Common myeloid progenitor, CD34-positive (primary cell): ENCODE measurements around the gene APBA2.

Experiments used
- CTCF ChIA-PET: fragments of 350-600 bp; sonication (Branson Sonifier 250); formaldehyde crosslinking; loops from one replicate; lab custom pipeline; 2021; ENCODE audit warnings: antibody characterized with exemption; lab: Charles Lee
- POLR2A ChIA-PET: fragments of 350-600 bp; sonication (Branson Sonifier 250); formaldehyde crosslinking; loops from one replicate; lab custom pipeline; 2021; ENCODE audit warnings: antibody characterized with exemption; lab: Charles Lee
- DNase-seq, 3 donors: peaks; one replicate each; pipeline versions ENCODE4 v3.0.0 to v3.0.0-alpha.2; 2013
- H3K27ac ChIP-seq, 2 experiments: 1 replicate in 1 of 2; 2 replicates in 1 of 2; pipeline ENCODE4 v1.7.0; 2013; ENCODE audit warnings: inconsistent platforms in 2 of 2, low read length in 2 of 2, mild to moderate bottlenecking in 2 of 2, low read depth in 1 of 2, moderate library complexity in 1 of 2; ENCODE audit not compliant: severe bottlenecking in 2 of 2, insufficient read depth in 1 of 2, poor library complexity in 1 of 2
- H3K27me3 ChIP-seq, 5 experiments: replicated peaks in 2 of 5; 1 replicate in 3 of 5; 2 replicates in 2 of 5; pipeline versions ENCODE4 v1.6.1 to v1.7.0; 2013; ENCODE audit warnings: low read length in 4 of 5, mild to moderate bottlenecking in 2 of 5, moderate library complexity in 2 of 5, inconsistent platforms in 1 of 5; ENCODE audit not compliant: insufficient read depth in 5 of 5, control insufficient read depth in 4 of 5
- H3K36me3 ChIP-seq, 4 experiments: 1 replicate in 2 of 4; 2 replicates in 2 of 4; pipeline versions ENCODE4 v1.6.1 to v1.7.0; 2013; ENCODE audit warnings: low read length in 3 of 4, control low read depth in 1 of 4, mild to moderate bottlenecking in 1 of 4; ENCODE audit not compliant: control insufficient read depth in 4 of 4, insufficient read depth in 4 of 4
- H3K4me1 ChIP-seq, 4 experiments: 1 replicate in 3 of 4; 2 replicates in 1 of 4; pipeline versions ENCODE4 v1.6.1 to v1.7.1; 2013; ENCODE audit warnings: low read length in 3 of 4, mild to moderate bottlenecking in 3 of 4, control low read depth in 1 of 4, inconsistent platforms in 1 of 4, moderate library complexity in 1 of 4; ENCODE audit not compliant: control insufficient read depth in 4 of 4, insufficient read depth in 4 of 4; ENCODE audit errors: control extremely low read depth in 1 of 4
- H3K4me3 ChIP-seq, 7 experiments: 1 replicate in 4 of 7; 2 replicates in 3 of 7; pipeline versions ENCODE4 v1.5.1 to v1.7.0; 2013; ENCODE audit warnings: mild to moderate bottlenecking in 7 of 7, low read length in 6 of 7, moderate library complexity in 6 of 7, inconsistent platforms in 2 of 7, low read depth in 2 of 7, control low read depth in 1 of 7; ENCODE audit not compliant: insufficient read depth in 4 of 7, control insufficient read depth in 1 of 7; ENCODE audit errors: extremely low read depth in 1 of 7
- H3K9me3 ChIP-seq, 5 experiments: 1 replicate in 4 of 5; 2 replicates in 1 of 5; pipeline versions ENCODE4 v1.6.1 to v1.7.1; 2013; ENCODE audit warnings: low read length in 4 of 5, mild to moderate bottlenecking in 2 of 5, inconsistent platforms in 1 of 5, low read depth in 1 of 5, moderate library complexity in 1 of 5; ENCODE audit not compliant: control insufficient read depth in 4 of 5, insufficient read depth in 2 of 5; ENCODE audit errors: control extremely low read depth in 1 of 5
- WGBS: methylation state at CpG from one replicate; pipeline ENCODE4 v1.1.5; 2013; ENCODE audit not compliant: insufficient coverage; 5-methylcytosine and 5-hydroxymethylcytosine counted together

The APBA2 gene

GRCh38 chr15:29117778-29118177 is 232.0 kb downstream of the APBA2 start:
- peaks cover 0 to 7% (median 0%) of the 10 kb centered on the region in 5 experiments for H3K27me3 ChIP-seq
- 98% methylated on average over 19 of the region's 20 CpGs for WGBS
- H3K27ac ChIP-seq: no peak overlapping the region
- peaks cover 0 to 13% (median 11%) of the 10 kb centered on the region in 4 experiments for H3K4me1 ChIP-seq
- no peak overlapping the region for H3K4me3 ChIP-seq
- H3K9me3 ChIP-seq: no peaks in the 10 kb centered on the region
- ChIA-PET CTCF (interaction anchor here (2.9 kb wide), 1 partner anchor 15 kb away, joined by 15 read pairs; no protein-coding TSS in a partner anchor), POLR2A (no interaction called here)
- no peak for DNase-seq
- no peaks in the 10 kb centered on the region for H3K36me3 ChIP-seq

- H3K9me3 ChIP-seq: no peaks in the 10 kb centered on the region
- 70% methylated on average over 8 of the region's 8 CpGs for WGBS
- ChIA-PET CTCF (interaction anchor here (2.9 kb wide), 1 partner anchor 17 kb away, joined by 15 read pairs; no protein-coding TSS in a partner anchor), POLR2A (no interaction called here)
- H3K36me3 ChIP-seq: no peaks in the 10 kb centered on the region
- H3K4me3 ChIP-seq: no peak overlapping the region
- DNase-seq: no peak
- no peaks in the 10 kb centered on the region for H3K27me3 ChIP-seq
- H3K4me1 ChIP-seq: peaks cover 0 to 10% (median 7%) of the 10 kb centered on the region in 4 experiments
- no peak overlapping the region for H3K27ac ChIP-seq
These were observed 234.1 kb downstream of the APBA2 start for GRCh38 chr15:29119847-29120246.

- no peaks in the 10 kb centered on the region for H3K36me3 ChIP-seq
- H3K27ac ChIP-seq: no peak overlapping the region
- no peaks in the 10 kb centered on the region for H3K9me3 ChIP-seq
- no peak overlapping the region for H3K4me3 ChIP-seq
- H3K27me3 ChIP-seq: no peaks in the 10 kb centered on the region
- ChIA-PET CTCF (interaction anchor here (2.9 kb wide), 1 partner anchor 18 kb away, joined by 15 read pairs; no protein-coding TSS in a partner anchor), POLR2A (no interaction called here)
- DNase-seq: no peak
- 95% methylated on average over 18 of the region's 20 CpGs for WGBS
- peaks cover 0 to 2% (median 1%) of the 10 kb centered on the region in 4 experiments for H3K4me1 ChIP-seq
These were observed 235.0 kb downstream of the APBA2 start for GRCh38 chr15:29120593-29121368.

- WGBS: 83% methylated on average over 6 of the region's 7 CpGs
- Histone ChIP-seq H3K27ac (no peak overlapping the region), H3K27me3 (no peaks in the 10 kb centered on the region), H3K36me3 (no peaks in the 10 kb centered on the region), H3K4me3 (no peak overlapping the region), H3K4me1 (no peaks in the 10 kb centered on the region), H3K9me3 (no peaks in the 10 kb centered on the region)
- CTCF ChIA-PET: no interaction called here
- no peak for DNase-seq
- POLR2A ChIA-PET: no interaction called here
These were observed 235.5 kb downstream of the APBA2 start for GRCh38 chr15:29121369-29121656.

DNA sequence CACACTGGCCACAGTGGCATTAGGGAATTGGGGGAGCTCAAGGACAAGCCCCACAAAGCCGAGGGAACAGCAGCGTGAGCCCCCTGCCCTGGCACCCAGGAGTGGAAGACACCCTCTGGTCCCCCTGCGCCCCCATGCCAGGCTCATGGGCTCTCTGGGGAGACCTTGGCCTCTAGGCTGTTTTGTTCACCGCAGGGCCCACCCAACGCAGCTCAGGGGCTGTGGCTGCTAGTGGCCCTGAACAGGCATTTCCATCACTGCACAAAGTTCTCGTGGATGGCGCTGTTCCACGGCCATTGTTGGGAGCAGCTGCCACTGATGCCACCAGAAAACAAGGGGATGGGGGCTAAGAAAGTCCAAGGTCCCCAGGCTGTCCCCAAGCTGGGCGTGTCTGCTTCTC is 236.1 kb downstream of the APBA2 start:
- H3K27me3 ChIP-seq: no peaks in the 10 kb centered on the region
- CTCF ChIA-PET: interaction anchor here (0.9 kb wide), 1 partner anchor 11 kb away, joined by 3 read pairs; no protein-coding TSS in a partner anchor
- no peaks in the 10 kb centered on the region for H3K9me3 ChIP-seq
- no peak for DNase-seq
- WGBS: 84% methylated on average over 9 of the region's 9 CpGs
- H3K4me3 ChIP-seq: no peak overlapping the region
- no peak overlapping the region for H3K27ac ChIP-seq
- H3K36me3 ChIP-seq: no peaks in the 10 kb centered on the region
- POLR2A ChIA-PET: no interaction called here
- no peaks in the 10 kb centered on the region for H3K4me1 ChIP-seq

GRCh38 chr15:29122506-29122905 is 236.7 kb downstream of the APBA2 start:
- Histone ChIP-seq H3K27ac (no peak overlapping the region), H3K4me3 (no peak overlapping the region), H3K4me1 (no peaks in the 10 kb centered on the region), H3K36me3 (no peaks in the 10 kb centered on the region), H3K27me3 (peaks cover 0 to 3% (median 0%) of the 10 kb centered on the region in 5 experiments), H3K9me3 (no peaks in the 10 kb centered on the region)
- CTCF ChIA-PET: interaction anchor here (0.9 kb wide), 1 partner anchor 12 kb away, joined by 3 read pairs; no protein-coding TSS in a partner anchor
- DNase-seq: no peak
- WGBS: 81% methylated on average over 11 of the region's 12 CpGs
- POLR2A ChIA-PET: no interaction called here

DNA sequence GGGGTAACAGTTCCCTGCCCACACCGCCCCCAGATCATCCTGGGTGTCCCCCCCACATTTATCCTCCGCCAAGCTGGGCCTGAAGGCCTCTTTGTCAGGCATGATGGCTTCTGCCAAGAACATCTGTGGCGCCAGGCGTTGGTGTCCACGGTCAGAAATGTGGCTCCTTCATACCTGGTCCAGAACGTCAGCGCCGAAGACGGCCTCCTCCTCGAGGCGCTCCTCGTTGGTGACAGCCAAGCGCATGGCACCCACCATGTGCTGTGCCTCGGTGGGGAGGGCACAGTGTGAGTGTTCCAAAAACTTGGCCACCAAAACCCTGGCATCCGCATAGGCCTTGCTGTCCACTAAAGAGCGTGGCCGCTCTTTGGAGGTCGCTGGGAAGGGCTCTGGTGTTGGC is 237.4 kb downstream of the APBA2 start:
- no peaks in the 10 kb centered on the region for H3K36me3 ChIP-seq
- POLR2A ChIA-PET: no interaction called here
- no peaks in the 10 kb centered on the region for H3K9me3 ChIP-seq
- H3K4me1 ChIP-seq: no peaks in the 10 kb centered on the region
- WGBS: 89% methylated on average over 17 of the region's 18 CpGs
- H3K27ac ChIP-seq: no peak overlapping the region
- DNase-seq: no peak
- H3K27me3 ChIP-seq: peaks cover 0 to 3% (median 0%) of the 10 kb centered on the region in 5 experiments
- CTCF ChIA-PET: no interaction called here
- H3K4me3 ChIP-seq: no peak overlapping the region
